Upper lobe of left lung (tissue), 6 donors: ENCODE measurements around the gene FOXD2. TPM values are rescaled to one million over a fixed set of nuclear protein-coding genes. Genes with fewer than 3 reads are reported as not detected.
A peak's percentile ranks its signal among the peaks of the same experiment; 100 is the strongest.

Experiments
- ATAC-seq, 2 donors: fragments of 200-7000 bp; cut with Tn5 transposase; one replicate each; pipeline ENCODE4 v1.9.1; 2022; ENCODE audit warnings: mild to moderate bottlenecking in 2 of 2, moderate library complexity in 2 of 2; ENCODE audit not compliant: low FRiP score in 2 of 2
- DNase-seq, 2 donors: peaks; one replicate each; pipeline ENCODE4 v3.0.0-alpha.2; 2019 to 2020
- H3K27ac ChIP-seq, 4 donors: fragments of 200-600 bp; sonication (generic); one replicate each; pipeline ENCODE4 v1.5.1; 2016 to 2019
- H3K27me3 ChIP-seq, 4 donors: fragments of 200-600 bp; sonication (generic); one replicate each; pipeline ENCODE4 v1.5.1; 2017 to 2019
- H3K36me3 ChIP-seq, 4 donors: fragments of 200-600 bp; sonication (generic); one replicate each; pipeline ENCODE4 v1.5.1; 2016 to 2019
- H3K4me1 ChIP-seq, 4 donors: fragments of 200-600 bp; sonication (generic); one replicate each; pipeline ENCODE4 v1.5.1; 2018 to 2019
- H3K4me3 ChIP-seq, 4 donors: fragments of 200-600 bp; sonication (generic); one replicate each; pipeline ENCODE4 v1.5.1; 2017 to 2019; ENCODE audit warnings: mild to moderate bottlenecking in 2 of 4, moderate library complexity in 1 of 4
- H3K9me3 ChIP-seq, 4 donors: fragments of 200-600 bp; sonication (generic); one replicate each; pipeline ENCODE4 v1.5.1; 2018 to 2019
- CTCF ChIP-seq, 6 experiments: fragments of 450-650 bp in 4 of 6; fragments of 200-600 bp in 2 of 6; sonication (generic) in 2 of 6; IDR thresholded peaks; one replicate each; pipeline ENCODE4 v1.5.1; 2016 to 2019; ENCODE audit warnings: antibody characterized with exemption in 6 of 6
- EP300 ChIP-seq, 4 donors: sonication (generic); formaldehyde crosslinking; IDR thresholded peaks; one replicate each; pipeline ENCODE4 v1.5.1; 2017; ENCODE audit warnings: antibody characterized with exemption in 4 of 4, control low read depth in 2 of 4
- POLR2A ChIP-seq, 4 donors: fragments of 450-650 bp; IDR thresholded peaks; one replicate each; pipeline ENCODE4 v1.5.1; 2016 to 2017; ENCODE audit warnings: antibody characterized with exemption in 4 of 4, mild to moderate bottlenecking in 2 of 4
- POLR2AphosphoS5 ChIP-seq, 2 donors: sonication (generic); formaldehyde crosslinking; IDR thresholded peaks; one replicate each; pipeline ENCODE4 v1.5.1; 2017; ENCODE audit warnings: antibody characterized with exemption in 2 of 2
- WGBS, 2 donors: methylation state at CpG; one replicate each; pipeline ENCODE4 v1.1.5; 2017 to 2018; 5-methylcytosine and 5-hydroxymethylcytosine counted together
- total RNA-seq, 6 donors: library from RNA; depleted of rRNA in 4 of 6; stranded (reverse); fragments of >200 nt in 4 of 6; gene quantifications; one replicate each; pipeline versions ENCODE4 v1.1.0 to v1.2.1, GENCODE V29; 2016 to 2021
- donor health status: DM: no; HTN: no; CAD: no; lungs with moderate emphysema.
- donor health status: DM: no; HTN: yes; CAD: no; lungs with severe emphysema.

The FOXD2 gene
- total RNA-seq, 6 donors from 2014 or later: under 0.01 to 0.69 (median 0.40) TPM

- H3K27ac ChIP-seq: no peak overlapping the region
- DNase-seq: no peak
- no peaks in the 10 kb centered on the region for H3K4me1 ChIP-seq
- H3K9me3 ChIP-seq: no peaks in the 10 kb centered on the region
- peak in 1 of 2 donors; percentile 27 for ATAC-seq
- no peak overlapping the region for H3K4me3 ChIP-seq
- WGBS, 2 donors: 76 to 80% methylated on average over 12 of the region's 12 CpGs
- H3K27me3 ChIP-seq: no peaks in the 10 kb centered on the region
- H3K36me3 ChIP-seq: no peaks in the 10 kb centered on the region
- no peak for TF ChIP-seq POLR2AphosphoS5 (IDR thresholded peaks at IDR 0.05)
- TF ChIP-seq EP300 (IDR thresholded peaks at IDR 0.05): no peak
- TF ChIP-seq POLR2A (IDR thresholded peaks at IDR 0.05): no peak
Measured at GRCh38 chr1:47409311-47410067, 28.4 kb upstream of the FOXD2 start.

GRCh38 chr1:47410068-47410455 is 27.8 kb upstream of the FOXD2 start:
- WGBS, 2 donors: 74 to 76% methylated on average over 3 of the region's 3 CpGs
- TF ChIP-seq POLR2AphosphoS5 (IDR thresholded peaks at IDR 0.05): no peak
- H3K27ac ChIP-seq: no peak overlapping the region
- DNase-seq (no peak), ATAC-seq (no peak)
- H3K4me3 ChIP-seq: no peak overlapping the region
- H3K9me3 ChIP-seq: no peaks in the 10 kb centered on the region
- no peaks in the 10 kb centered on the region for H3K27me3 ChIP-seq
- no peaks in the 10 kb centered on the region for H3K36me3 ChIP-seq
- no peaks in the 10 kb centered on the region for H3K4me1 ChIP-seq

- ATAC-seq (no peak), DNase-seq (no peak)
- Histone ChIP-seq H3K27me3 (peaks cover 0 to 7% (median 2%) of the 10 kb centered on the region in 4 donors), H3K27ac (no peak overlapping the region), H3K4me3 (no peak overlapping the region), H3K9me3 (no peaks in the 10 kb centered on the region), H3K4me1 (peaks cover 0 to 1% (median 0%) of the 10 kb centered on the region in 4 donors), H3K36me3 (no peaks in the 10 kb centered on the region)
- 49 to 53% methylated on average over 2 of the region's 2 CpGs for WGBS, 2 donors
- TF ChIP-seq POLR2A (IDR thresholded peaks at IDR 0.05) (no peak), POLR2AphosphoS5 (IDR thresholded peaks at IDR 0.05) (no peak), CTCF (IDR thresholded peaks at IDR 0.05) (no peak), EP300 (IDR thresholded peaks at IDR 0.05) (no peak)
Measured at GRCh38 chr1:47411436-47411835, 26.4 kb upstream of the FOXD2 start.

- DNase-seq (peak in 1 of 2 donors; percentile 58), ATAC-seq (no peak)
- Histone ChIP-seq H3K4me3 (no peak overlapping the region), H3K36me3 (no peaks in the 10 kb centered on the region), H3K27ac (no peak overlapping the region), H3K27me3 (peaks cover 0 to 17% (median 10%) of the 10 kb centered on the region in 4 donors), H3K9me3 (no peaks in the 10 kb centered on the region), H3K4me1 (peaks cover 0 to 9% (median 0%) of the 10 kb centered on the region in 4 donors)
- TF ChIP-seq CTCF (IDR thresholded peaks at IDR 0.05): no peak
- no peak for TF ChIP-seq EP300 (IDR thresholded peaks at IDR 0.05)
- TF ChIP-seq POLR2AphosphoS5 (IDR thresholded peaks at IDR 0.05): no peak
- TF ChIP-seq POLR2A (IDR thresholded peaks at IDR 0.05): no peak
- 82% methylated on average over 8 of the region's 14 CpGs; no CpG with 5 or more reads in 1 of the 2 donors for WGBS, 2 donors
Measured at GRCh38 chr1:47412437-47412836, 25.4 kb upstream of the FOXD2 start.

GRCh38 chr1:47415728-47416318 is 22.0 kb upstream of the FOXD2 start, which contains the start of gene FOXE3:
Gene FOXE3 (plus strand): TSS chr1:47416285. CDS start chr1:47416316, 31 bp downstream.
- Histone ChIP-seq H3K4me1 (peaks cover 0 to 9% (median 0%) of the 10 kb centered on the region in 4 donors), H3K4me3 (peak within 1 kb of the TSS in 3 of 4 donors; percentile 14 to 33 (median 30)), H3K27ac (no peak within 1 kb of the TSS), H3K27me3 (peaks cover 0 to 19% (median 11%) of the 10 kb centered on the region in 4 donors), H3K36me3 (no peaks in the 10 kb centered on the region), H3K9me3 (no peaks in the 10 kb centered on the region)
- TF ChIP-seq EP300 (IDR thresholded peaks at IDR 0.05) (no peak), POLR2A (IDR thresholded peaks at IDR 0.05) (no peak), POLR2AphosphoS5 (IDR thresholded peaks at IDR 0.05) (no peak), CTCF (IDR thresholded peaks at IDR 0.05) (no peak)
- DNase-seq (no peak), ATAC-seq (no peak)
- WGBS, 2 donors: 29 to 42% methylated on average over 13 to 20 of the region's 21 CpGs
